Astrocyte (in vitro differentiated cells and primary cell): ENCODE measurements around the gene RRBP1. TPM values are rescaled to one million over a fixed set of nuclear protein-coding genes. Genes with fewer than 3 reads are reported as not detected.

Experiments
- DNase-seq: peaks from one replicate; pipeline ENCODE4 v3.0.0-alpha.2; 2010; ENCODE audit warnings: low read depth
- FAIRE-seq: peaks from 2 replicates; lab custom pipeline; 2011; peaks lifted over from hg19 to GRCh38; lab: Jason Lieb, UNC
- H2AFZ ChIP-seq: 2 replicates; pipeline ENCODE4 v1.6.0; 2012; ENCODE audit warnings: low read depth, low read length, inconsistent platforms
- H3K27ac ChIP-seq: 2 replicates; pipeline ENCODE4 v1.5.1; 2011; ENCODE audit warnings: low read depth, low read length, inconsistent platforms
- H3K27me3 ChIP-seq: 2 replicates; pipeline ENCODE4 v1.6.0; 2011; ENCODE audit warnings: low read length, inconsistent platforms; ENCODE audit not compliant: insufficient read depth
- H3K36me3 ChIP-seq: 2 replicates; pipeline ENCODE4 v1.5.1; 2011; ENCODE audit warnings: low read length, inconsistent platforms; ENCODE audit not compliant: insufficient read depth
- H3K4me1 ChIP-seq: 2 replicates; pipeline ENCODE4 v1.5.1; 2011; ENCODE audit warnings: low read length, inconsistent platforms; ENCODE audit not compliant: insufficient read depth
- H3K4me2 ChIP-seq: 2 replicates; pipeline ENCODE4 v1.6.0; 2012; ENCODE audit warnings: low read length, inconsistent platforms
- H3K4me3 ChIP-seq: 2 replicates; pipeline ENCODE4 v1.5.1; 2011; ENCODE audit warnings: low read depth, mild to moderate bottlenecking, low read length, inconsistent platforms; ENCODE audit not compliant: insufficient read depth
- H3K79me2 ChIP-seq: 2 replicates; pipeline ENCODE4 v1.6.0; 2012; ENCODE audit warnings: mild to moderate bottlenecking, low read length, inconsistent platforms; ENCODE audit not compliant: insufficient read depth
- H3K9ac ChIP-seq: 2 replicates; pipeline ENCODE4 v1.6.0; 2012; ENCODE audit warnings: mild to moderate bottlenecking, low read length, inconsistent platforms
- H3K9me3 ChIP-seq: 2 replicates; pipeline ENCODE4 v1.5.1; 2012; ENCODE audit warnings: low read depth, mild to moderate bottlenecking, low read length, inconsistent platforms; ENCODE audit not compliant: insufficient read depth
- H4K20me1 ChIP-seq: 2 replicates; pipeline ENCODE4 v1.6.0; 2012; ENCODE audit warnings: low read length, inconsistent platforms; ENCODE audit not compliant: insufficient read depth
- H3K27ac Mint-ChIP-seq: one replicate; pipeline ENCODE4 v1.8.0; 2021; ENCODE audit warnings: mild to moderate bottlenecking, mixed read lengths; ENCODE audit not compliant: unreplicated experiment
- H3K27me3 Mint-ChIP-seq: one replicate; pipeline ENCODE4 v1.8.0; 2021; ENCODE audit warnings: low read depth, mixed read lengths; ENCODE audit not compliant: unreplicated experiment
- H3K36me3 Mint-ChIP-seq: one replicate; pipeline ENCODE4 v1.8.0; 2021; ENCODE audit warnings: low read depth, mixed read lengths; ENCODE audit not compliant: unreplicated experiment
- H3K4me1 Mint-ChIP-seq: one replicate; pipeline ENCODE4 v1.8.0; 2021; ENCODE audit warnings: low read depth, mixed read lengths; ENCODE audit not compliant: unreplicated experiment
- H3K4me3 Mint-ChIP-seq: one replicate; pipeline ENCODE4 v1.8.0; 2021; ENCODE audit warnings: mild to moderate bottlenecking, moderate library complexity, mixed read lengths; ENCODE audit not compliant: unreplicated experiment
- H3K9me3 Mint-ChIP-seq: one replicate; pipeline ENCODE4 v1.8.0; 2021; ENCODE audit warnings: mild to moderate bottlenecking, mixed read lengths; ENCODE audit not compliant: unreplicated experiment
- EZH2 ChIP-seq: IDR thresholded peaks from 2 replicates; pipeline ENCODE4 v1.6.1; 2012; ENCODE audit warnings: mild to moderate bottlenecking, low read length, inconsistent platforms; ENCODE audit not compliant: insufficient read depth
- total RNA-seq: library from RNA; stranded (reverse); gene quantifications from 2 replicates; pipeline ENCODE4 v1.2.1, GENCODE V29; 2021
- TF ChIP-seq, protein P1 (sequence below): IDR thresholded peaks from 2 replicates; pipeline ENCODE4 v1.5.1; 2011; ENCODE audit warnings: low read depth, mild to moderate bottlenecking, inconsistent platforms, low read length, moderate library complexity; ENCODE audit not compliant: insufficient read depth

The RRBP1 gene
- total RNA-seq, 1 donor from 2014 or later = 347 TPM

DNA sequence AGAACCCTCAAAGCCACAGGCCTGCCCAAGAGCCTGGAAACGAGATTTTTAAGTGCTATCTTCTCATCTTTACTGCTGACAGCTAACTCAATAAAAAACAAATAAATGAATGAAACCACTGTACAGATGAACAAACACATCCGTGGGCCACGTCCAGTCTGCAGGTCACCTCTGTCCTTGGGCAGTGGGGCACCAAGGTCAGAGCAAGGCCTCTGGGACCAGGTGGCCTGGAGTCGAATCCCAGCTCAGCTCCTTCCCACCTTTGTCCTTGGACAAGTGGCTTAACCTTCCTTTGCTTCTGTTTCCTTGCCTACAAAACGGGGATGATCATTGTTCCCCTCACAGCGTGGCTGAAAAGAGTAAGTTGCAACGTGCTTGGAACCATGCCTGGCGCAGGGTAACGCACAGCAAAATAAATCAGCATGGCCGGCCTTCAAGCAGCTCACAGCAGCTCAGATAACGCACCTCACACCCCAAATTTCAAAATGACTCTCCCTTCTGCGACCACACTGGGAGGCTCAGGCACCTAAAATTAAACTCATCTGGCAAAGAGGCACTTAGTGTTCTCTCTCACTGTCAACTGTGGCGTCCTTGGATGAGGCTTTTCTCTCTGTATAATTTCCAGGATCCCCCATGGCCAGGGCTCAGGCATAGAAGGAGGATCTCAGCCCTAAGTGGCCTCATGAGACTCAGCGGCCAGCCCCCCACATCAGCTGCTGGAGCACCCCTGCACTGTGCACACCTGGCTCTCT lies 35.7 kb downstream of the RRBP1 start:
- H3K27ac ChIP-seq = no peak overlapping the region
- no peak overlapping the region for H3K4me3 ChIP-seq
- H3K4me2 ChIP-seq = no peak overlapping the region
- H3K79me2 ChIP-seq = peaks cover 100% of the 10 kb centered on the region
- H3K36me3 ChIP-seq = peaks cover 13% of the 10 kb centered on the region
- H2AFZ ChIP-seq = no peak overlapping the region
- peaks cover 24% of the 10 kb centered on the region for H3K4me1 ChIP-seq
- H3K9ac ChIP-seq = no peak overlapping the region
- no peaks in the 10 kb centered on the region for H3K27me3 ChIP-seq
- Mint-ChIP-seq H3K27ac (no peak overlapping the region), H3K27me3 (no peaks in the 10 kb centered on the region), H3K4me3 (peak overlapping the region; percentile 23), H3K4me1 (peaks cover 38% of the 10 kb centered on the region), H3K36me3 (peaks cover 9% of the 10 kb centered on the region), H3K9me3 (no peaks in the 10 kb centered on the region)
- TF ChIP-seq, protein P1, sequence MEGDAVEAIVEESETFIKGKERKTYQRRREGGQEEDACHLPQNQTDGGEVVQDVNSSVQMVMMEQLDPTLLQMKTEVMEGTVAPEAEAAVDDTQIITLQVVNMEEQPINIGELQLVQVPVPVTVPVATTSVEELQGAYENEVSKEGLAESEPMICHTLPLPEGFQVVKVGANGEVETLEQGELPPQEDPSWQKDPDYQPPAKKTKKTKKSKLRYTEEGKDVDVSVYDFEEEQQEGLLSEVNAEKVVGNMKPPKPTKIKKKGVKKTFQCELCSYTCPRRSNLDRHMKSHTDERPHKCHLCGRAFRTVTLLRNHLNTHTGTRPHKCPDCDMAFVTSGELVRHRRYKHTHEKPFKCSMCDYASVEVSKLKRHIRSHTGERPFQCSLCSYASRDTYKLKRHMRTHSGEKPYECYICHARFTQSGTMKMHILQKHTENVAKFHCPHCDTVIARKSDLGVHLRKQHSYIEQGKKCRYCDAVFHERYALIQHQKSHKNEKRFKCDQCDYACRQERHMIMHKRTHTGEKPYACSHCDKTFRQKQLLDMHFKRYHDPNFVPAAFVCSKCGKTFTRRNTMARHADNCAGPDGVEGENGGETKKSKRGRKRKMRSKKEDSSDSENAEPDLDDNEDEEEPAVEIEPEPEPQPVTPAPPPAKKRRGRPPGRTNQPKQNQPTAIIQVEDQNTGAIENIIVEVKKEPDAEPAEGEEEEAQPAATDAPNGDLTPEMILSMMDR = no peak
- no peak for TF ChIP-seq EZH2
- H3K9me3 ChIP-seq = no peaks in the 10 kb centered on the region
- H4K20me1 ChIP-seq = peaks cover 100% of the 10 kb centered on the region
- DNase-seq (no peak), FAIRE-seq (no peak)

DNA sequence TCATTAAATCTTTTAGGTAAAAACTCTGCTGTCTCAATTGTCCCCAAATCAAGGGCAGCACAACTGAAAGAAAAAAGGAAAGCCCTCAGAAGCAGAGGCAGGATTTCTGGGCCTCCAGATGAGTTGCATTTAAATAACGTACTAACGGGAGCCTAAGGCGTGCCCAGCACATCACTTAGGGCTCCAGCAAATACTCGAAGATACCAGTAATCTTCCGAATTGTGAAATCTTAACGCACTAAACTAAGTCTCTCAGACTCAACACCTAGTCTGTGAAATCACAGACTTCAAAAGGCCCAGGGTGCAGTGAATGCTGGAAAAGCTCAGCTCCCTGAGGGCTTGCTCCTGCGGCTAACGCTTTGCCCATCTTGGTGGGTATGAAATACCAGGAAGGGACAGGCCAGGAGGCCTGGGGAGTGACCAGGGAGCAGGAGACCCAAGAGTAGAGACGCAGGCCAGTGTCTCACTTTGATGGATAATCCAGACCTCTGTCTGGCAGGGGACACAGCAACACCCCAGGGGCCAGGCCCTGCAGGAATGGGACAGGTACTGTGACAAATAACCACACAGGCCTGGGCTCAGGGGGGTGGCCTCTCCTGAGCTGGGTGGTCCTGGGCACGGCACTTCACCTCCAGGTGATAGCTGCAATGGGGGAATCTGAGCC lies 36.4 kb downstream of the RRBP1 start:
- Histone ChIP-seq H4K20me1 (peaks cover 100% of the 10 kb centered on the region), H3K27ac (no peak overlapping the region), H3K9me3 (no peaks in the 10 kb centered on the region), H3K27me3 (no peaks in the 10 kb centered on the region), H3K4me1 (peaks cover 23% of the 10 kb centered on the region), H3K36me3 (peaks cover 16% of the 10 kb centered on the region), H2AFZ (no peak overlapping the region), H3K79me2 (peaks cover 100% of the 10 kb centered on the region), H3K4me2 (no peak overlapping the region), H3K9ac (no peak overlapping the region), H3K4me3 (no peak overlapping the region)
- Mint-ChIP-seq H3K4me1 (peaks cover 31% of the 10 kb centered on the region), H3K27ac (no peak overlapping the region), H3K9me3 (no peaks in the 10 kb centered on the region), H3K4me3 (no peak overlapping the region), H3K27me3 (no peaks in the 10 kb centered on the region), H3K36me3 (peaks cover 9% of the 10 kb centered on the region)
- DNase-seq (no peak), FAIRE-seq (no peak)
- TF ChIP-seq, protein P1 = no peak
- no peak for TF ChIP-seq EZH2
